ENCODE results near the gene NAB2.

DNA sequence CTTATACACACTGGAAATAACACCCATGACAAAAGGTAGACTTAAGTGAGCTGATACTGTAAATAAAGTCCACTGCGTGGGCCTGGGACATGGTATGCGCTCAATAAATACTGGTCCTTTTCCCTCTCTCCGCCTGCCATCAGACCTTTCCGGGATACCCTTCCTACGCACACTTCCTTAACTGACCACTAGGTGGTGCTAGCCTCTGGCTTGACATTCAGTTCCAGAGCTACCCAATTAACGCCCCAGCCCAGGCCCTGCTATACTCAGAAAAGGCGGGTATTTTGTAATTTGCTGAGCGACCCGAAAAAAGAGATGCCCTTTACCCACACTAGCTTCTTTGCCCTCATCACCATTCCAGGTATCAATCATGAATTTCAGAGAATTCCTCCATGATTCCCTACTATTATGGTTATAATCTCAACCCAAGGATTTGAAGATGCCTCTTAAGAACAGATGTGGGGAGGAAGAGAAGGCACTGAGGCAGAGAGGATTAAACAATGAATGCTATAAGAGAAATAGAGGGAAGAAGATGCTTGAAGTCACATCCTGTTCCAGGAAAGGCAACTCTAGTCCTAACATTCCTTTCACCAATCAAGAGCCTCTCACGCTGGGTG is 35.5 kb downstream of the NAB2 start:
- TF ChIP-seq, protein P1, sequence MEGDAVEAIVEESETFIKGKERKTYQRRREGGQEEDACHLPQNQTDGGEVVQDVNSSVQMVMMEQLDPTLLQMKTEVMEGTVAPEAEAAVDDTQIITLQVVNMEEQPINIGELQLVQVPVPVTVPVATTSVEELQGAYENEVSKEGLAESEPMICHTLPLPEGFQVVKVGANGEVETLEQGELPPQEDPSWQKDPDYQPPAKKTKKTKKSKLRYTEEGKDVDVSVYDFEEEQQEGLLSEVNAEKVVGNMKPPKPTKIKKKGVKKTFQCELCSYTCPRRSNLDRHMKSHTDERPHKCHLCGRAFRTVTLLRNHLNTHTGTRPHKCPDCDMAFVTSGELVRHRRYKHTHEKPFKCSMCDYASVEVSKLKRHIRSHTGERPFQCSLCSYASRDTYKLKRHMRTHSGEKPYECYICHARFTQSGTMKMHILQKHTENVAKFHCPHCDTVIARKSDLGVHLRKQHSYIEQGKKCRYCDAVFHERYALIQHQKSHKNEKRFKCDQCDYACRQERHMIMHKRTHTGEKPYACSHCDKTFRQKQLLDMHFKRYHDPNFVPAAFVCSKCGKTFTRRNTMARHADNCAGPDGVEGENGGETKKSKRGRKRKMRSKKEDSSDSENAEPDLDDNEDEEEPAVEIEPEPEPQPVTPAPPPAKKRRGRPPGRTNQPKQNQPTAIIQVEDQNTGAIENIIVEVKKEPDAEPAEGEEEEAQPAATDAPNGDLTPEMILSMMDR (optimal IDR thresholded peaks at IDR 0.05 in 1 of 3, IDR thresholded peaks at IDR 0.05 in 1 of 3, conservative IDR thresholded peaks at IDR 0.05 in 1 of 3; ENCODE audit: extremely low read depth in 1 of 3, insufficient read depth in 2 of 3, low read length in 3 of 3) = peak; percentile 90 to 98 (median 98)
- no peak for TF ChIP-seq EZH2 (IDR thresholded peaks at IDR 0.05; ENCODE audit: low read length)

Data from keratinocyte (primary cell).